ENCODE measurements around the gene RSPO1.

The RSPO1 gene

DNA sequence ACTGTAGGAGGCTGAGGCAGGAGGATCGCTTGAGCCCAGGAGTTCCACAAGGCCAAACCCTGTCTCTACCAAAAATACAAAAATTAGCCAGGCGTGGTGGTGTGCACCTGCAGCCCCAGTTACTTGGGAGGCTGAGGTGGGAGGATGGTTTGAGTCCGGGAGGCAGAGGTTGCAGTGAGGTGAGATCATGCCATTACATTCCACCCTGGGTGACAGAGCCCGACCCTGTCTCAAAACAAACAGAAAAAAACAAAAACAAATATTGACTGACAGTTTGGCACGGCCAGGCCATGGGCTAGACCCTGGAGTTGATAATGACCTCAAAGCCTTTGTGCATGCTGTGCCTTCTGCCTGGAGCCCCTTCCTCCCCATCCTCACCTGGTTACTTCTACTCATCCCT, 19.2 kb upstream of the RSPO1 start:
- Histone ChIP-seq H3K9me3 (ENCODE audit: control insufficient read depth, low read depth, low read length) (no peaks in the 10 kb centered on the region), H3K27ac (ENCODE audit: low read length) (no peak overlapping the region), H3K4me3 (ENCODE audit: low read length) (no peak overlapping the region), H3K27me3 (ENCODE audit: control insufficient read depth, insufficient read depth, low read length) (no peaks in the 10 kb centered on the region), H3K4me1 (ENCODE audit: control insufficient read depth, low read depth, low read length) (no peaks in the 10 kb centered on the region), H3K9ac (ENCODE audit: low read length) (no peak overlapping the region), H3K36me3 (ENCODE audit: control insufficient read depth, low read depth, low read length) (no peaks in the 10 kb centered on the region)

DNA sequence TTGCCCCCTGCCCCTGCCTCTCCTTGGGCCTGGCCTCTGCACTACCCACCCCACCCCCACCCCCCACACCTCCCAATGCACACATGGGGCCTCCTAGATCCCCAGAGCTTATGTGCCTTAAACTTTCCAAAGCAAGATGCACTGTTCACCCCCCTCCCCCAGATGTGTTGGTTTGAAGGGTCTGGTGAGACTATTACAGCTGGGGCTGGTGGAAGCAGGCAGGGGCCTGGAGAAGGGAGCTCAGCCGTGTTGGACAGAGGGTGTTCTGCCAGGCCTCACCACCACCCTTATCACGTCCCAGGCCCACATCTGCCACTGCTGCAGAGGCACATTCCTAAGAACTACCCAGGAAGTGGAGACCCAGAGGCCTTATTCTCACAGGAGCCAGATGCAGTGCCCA, 18.3 kb upstream of the RSPO1 start:
- Histone ChIP-seq H3K4me3 (ENCODE audit: low read length) (no peak overlapping the region), H3K9ac (ENCODE audit: low read length) (no peak overlapping the region), H3K4me1 (ENCODE audit: control insufficient read depth, low read depth, low read length) (no peaks in the 10 kb centered on the region), H3K27me3 (ENCODE audit: control insufficient read depth, insufficient read depth, low read length) (no peaks in the 10 kb centered on the region), H3K9me3 (ENCODE audit: control insufficient read depth, low read depth, low read length) (no peaks in the 10 kb centered on the region), H3K27ac (ENCODE audit: low read length) (no peak overlapping the region), H3K36me3 (ENCODE audit: control insufficient read depth, low read depth, low read length) (no peaks in the 10 kb centered on the region)

DNA sequence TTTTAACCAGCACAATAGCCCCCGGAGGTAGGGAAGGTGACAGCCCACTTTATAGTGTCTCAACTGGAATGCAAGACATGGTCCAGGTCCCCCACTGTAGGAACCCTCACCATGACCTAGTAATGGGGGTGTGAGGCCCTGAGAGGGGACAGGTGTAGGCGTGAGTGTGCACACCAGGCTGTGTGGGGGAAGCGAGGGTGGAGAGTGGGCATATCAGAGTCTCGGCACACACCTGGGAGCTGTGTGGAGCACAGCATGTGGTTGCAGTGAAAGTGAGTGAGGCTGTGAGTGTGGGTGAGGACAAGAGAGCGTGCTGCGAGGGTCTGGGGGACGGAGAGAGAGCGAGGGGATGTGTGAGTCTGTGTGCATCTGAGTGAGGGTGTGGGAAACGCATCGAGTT, 17.1 kb upstream of the RSPO1 start:
- Histone ChIP-seq H3K27me3 (ENCODE audit: control insufficient read depth, insufficient read depth, low read length) (no peaks in the 10 kb centered on the region), H3K9me3 (ENCODE audit: control insufficient read depth, low read depth, low read length) (no peaks in the 10 kb centered on the region), H3K4me1 (ENCODE audit: control insufficient read depth, low read depth, low read length) (no peaks in the 10 kb centered on the region), H3K27ac (ENCODE audit: low read length) (no peak overlapping the region), H3K36me3 (ENCODE audit: control insufficient read depth, low read depth, low read length) (no peaks in the 10 kb centered on the region), H3K4me3 (ENCODE audit: low read length) (no peak overlapping the region), H3K9ac (ENCODE audit: low read length) (no peak overlapping the region)

DNA sequence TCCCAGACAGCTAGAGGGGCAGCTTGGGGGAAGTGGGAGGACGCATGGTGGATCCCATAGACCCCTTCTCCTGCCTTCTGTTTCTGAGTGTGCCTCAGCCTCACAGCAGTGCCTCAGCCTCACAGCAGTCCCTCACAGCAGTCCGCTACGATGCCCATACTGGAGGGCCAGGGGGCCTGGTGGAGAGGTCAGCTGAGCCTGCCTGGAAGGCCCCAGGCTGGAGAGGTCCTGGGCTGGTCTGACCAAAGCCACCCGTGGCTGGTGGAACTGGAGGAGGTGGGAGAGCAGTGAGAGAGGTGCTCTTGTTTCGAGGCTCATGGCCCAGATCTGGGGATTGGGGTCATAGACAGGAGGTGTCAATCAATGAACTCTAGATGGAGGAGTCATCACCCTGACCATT, 16.0 kb upstream of the RSPO1 start:
- Histone ChIP-seq H3K36me3 (ENCODE audit: control insufficient read depth, low read depth, low read length) (no peaks in the 10 kb centered on the region), H3K27ac (ENCODE audit: low read length) (no peak overlapping the region), H3K9ac (ENCODE audit: low read length) (no peak overlapping the region), H3K4me1 (ENCODE audit: control insufficient read depth, low read depth, low read length) (no peaks in the 10 kb centered on the region), H3K4me3 (ENCODE audit: low read length) (no peak overlapping the region), H3K27me3 (ENCODE audit: control insufficient read depth, insufficient read depth, low read length) (no peaks in the 10 kb centered on the region), H3K9me3 (ENCODE audit: control insufficient read depth, low read depth, low read length) (no peaks in the 10 kb centered on the region)

DNA sequence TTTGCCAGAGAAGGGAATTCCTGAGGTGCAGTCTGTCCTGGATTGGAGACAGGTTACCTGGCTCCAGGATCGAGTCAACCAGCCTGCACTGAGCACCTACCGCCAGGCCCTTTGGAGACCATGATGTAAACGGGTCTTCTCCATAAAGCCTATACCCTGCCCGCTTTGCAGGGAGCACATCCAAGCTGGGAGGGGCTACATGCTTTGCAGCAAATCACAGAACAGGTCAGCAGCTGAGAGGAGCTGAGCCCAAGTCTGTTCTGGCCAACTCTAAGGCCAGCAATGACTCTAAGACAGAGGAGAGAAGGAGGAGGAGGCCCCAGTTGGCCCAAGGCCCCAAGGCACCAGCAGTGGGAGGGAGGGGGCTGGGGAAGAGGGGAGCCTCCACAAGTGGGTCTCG, 15.5 kb upstream of the RSPO1 start:
- Histone ChIP-seq H3K36me3 (ENCODE audit: control insufficient read depth, low read depth, low read length) (no peaks in the 10 kb centered on the region), H3K4me1 (ENCODE audit: control insufficient read depth, low read depth, low read length) (no peaks in the 10 kb centered on the region)

DNA sequence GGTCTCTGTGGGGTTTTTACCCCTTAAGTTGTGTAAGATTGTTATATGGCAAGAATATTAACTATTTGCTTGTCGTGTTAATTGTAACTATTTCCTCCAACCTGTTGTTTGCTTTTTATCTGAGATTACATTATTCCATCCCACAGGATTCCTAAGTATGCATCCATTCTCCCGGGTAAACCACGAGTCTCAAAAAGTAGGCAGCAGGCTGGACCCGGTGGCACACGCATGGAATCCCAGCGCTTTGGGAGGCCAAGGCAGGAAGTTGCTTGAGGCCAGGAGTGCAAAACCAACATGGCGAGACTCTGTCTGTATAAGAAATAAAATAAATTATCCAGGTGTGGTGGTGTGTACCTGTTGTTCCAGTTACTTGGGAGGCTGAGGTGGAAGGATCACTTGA, 12.6 kb upstream of the RSPO1 start:
- no peak overlapping the region for H3K4me3 ChIP-seq (ENCODE audit: low read length)
- no peaks in the 10 kb centered on the region for H3K36me3 ChIP-seq (ENCODE audit: control insufficient read depth, low read depth, low read length)
- no peak overlapping the region for H3K27ac ChIP-seq (ENCODE audit: low read length)
- H3K4me1 ChIP-seq (ENCODE audit: control insufficient read depth, low read depth, low read length) = no peaks in the 10 kb centered on the region
- peaks cover 20% of the 10 kb centered on the region for H3K27me3 ChIP-seq (ENCODE audit: control insufficient read depth, insufficient read depth, low read length)
- H3K9ac ChIP-seq (ENCODE audit: low read length) = no peak overlapping the region
- H3K9me3 ChIP-seq (ENCODE audit: control insufficient read depth, low read depth, low read length) = no peaks in the 10 kb centered on the region

More for the DNA sequence above, 15.5 kb upstream of the RSPO1 start:
- no peak overlapping the region for H3K27ac ChIP-seq (ENCODE audit: low read length)
- no peak overlapping the region for H3K9ac ChIP-seq (ENCODE audit: low read length)
- H3K27me3 ChIP-seq (ENCODE audit: control insufficient read depth, insufficient read depth, low read length) = no peaks in the 10 kb centered on the region
- H3K4me3 ChIP-seq (ENCODE audit: low read length) = no peak overlapping the region
- no peaks in the 10 kb centered on the region for H3K9me3 ChIP-seq (ENCODE audit: control insufficient read depth, low read depth, low read length)

DNA sequence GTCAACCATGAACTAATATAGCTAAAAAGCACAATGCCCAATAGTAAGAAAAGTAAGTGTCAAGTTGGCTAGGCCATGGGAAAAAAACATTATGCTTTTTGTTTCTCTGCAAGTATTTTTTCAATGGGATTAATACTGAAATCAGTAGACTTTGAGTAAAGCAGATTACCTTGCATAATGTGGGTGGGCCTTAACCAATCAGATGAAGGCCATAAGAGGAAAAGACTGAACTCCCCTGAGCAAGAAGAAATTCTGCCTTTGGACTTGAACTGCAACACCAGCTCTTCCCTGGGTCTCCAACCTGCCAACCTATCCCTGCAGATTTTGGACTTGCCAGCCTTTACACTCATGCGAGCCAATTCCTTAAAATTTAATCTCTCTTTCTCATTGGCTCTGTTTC, 6.4 kb upstream of the RSPO1 start:
- no peak overlapping the region for H3K4me3 ChIP-seq (ENCODE audit: low read length)
- no peaks in the 10 kb centered on the region for H3K36me3 ChIP-seq (ENCODE audit: control insufficient read depth, low read depth, low read length)
- no peak overlapping the region for H3K27ac ChIP-seq (ENCODE audit: low read length)
- H3K4me1 ChIP-seq (ENCODE audit: control insufficient read depth, low read depth, low read length) = no peaks in the 10 kb centered on the region
- no peak overlapping the region for H3K9ac ChIP-seq (ENCODE audit: low read length)
- no peaks in the 10 kb centered on the region for H3K9me3 ChIP-seq (ENCODE audit: control insufficient read depth, low read depth, low read length)
- H3K27me3 ChIP-seq (ENCODE audit: control insufficient read depth, insufficient read depth, low read length) = peaks cover 78% of the 10 kb centered on the region

DNA sequence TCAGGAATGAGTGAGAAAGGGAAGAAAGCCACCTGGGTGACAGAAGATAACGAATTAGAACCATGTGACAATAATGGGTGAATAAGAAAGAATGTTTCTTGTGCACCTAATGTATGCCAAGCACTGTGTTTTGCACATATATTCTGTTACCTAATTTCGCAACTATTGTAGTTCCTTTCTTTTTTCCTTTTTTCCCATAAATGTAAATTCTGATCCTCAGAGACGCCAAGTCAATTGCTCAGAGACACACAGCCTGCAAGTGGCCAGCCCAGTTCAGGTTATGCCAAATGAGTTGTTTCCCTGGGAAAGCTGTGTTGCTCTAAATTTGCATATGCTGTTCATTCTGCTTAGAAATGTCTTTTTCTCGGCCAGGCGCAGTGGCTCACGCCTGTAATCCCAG, 1.7 kb upstream of the RSPO1 start:
- Histone ChIP-seq H3K27ac (ENCODE audit: low read length) (no peak overlapping the region), H3K9me3 (ENCODE audit: control insufficient read depth, low read depth, low read length) (no peaks in the 10 kb centered on the region), H3K9ac (ENCODE audit: low read length) (no peak overlapping the region), H3K4me3 (ENCODE audit: low read length) (no peak overlapping the region), H3K27me3 (ENCODE audit: control insufficient read depth, insufficient read depth, low read length) (peaks cover 96% of the 10 kb centered on the region), H3K36me3 (ENCODE audit: control insufficient read depth, low read depth, low read length) (no peaks in the 10 kb centered on the region), H3K4me1 (ENCODE audit: control insufficient read depth, low read depth, low read length) (no peaks in the 10 kb centered on the region)

DNA sequence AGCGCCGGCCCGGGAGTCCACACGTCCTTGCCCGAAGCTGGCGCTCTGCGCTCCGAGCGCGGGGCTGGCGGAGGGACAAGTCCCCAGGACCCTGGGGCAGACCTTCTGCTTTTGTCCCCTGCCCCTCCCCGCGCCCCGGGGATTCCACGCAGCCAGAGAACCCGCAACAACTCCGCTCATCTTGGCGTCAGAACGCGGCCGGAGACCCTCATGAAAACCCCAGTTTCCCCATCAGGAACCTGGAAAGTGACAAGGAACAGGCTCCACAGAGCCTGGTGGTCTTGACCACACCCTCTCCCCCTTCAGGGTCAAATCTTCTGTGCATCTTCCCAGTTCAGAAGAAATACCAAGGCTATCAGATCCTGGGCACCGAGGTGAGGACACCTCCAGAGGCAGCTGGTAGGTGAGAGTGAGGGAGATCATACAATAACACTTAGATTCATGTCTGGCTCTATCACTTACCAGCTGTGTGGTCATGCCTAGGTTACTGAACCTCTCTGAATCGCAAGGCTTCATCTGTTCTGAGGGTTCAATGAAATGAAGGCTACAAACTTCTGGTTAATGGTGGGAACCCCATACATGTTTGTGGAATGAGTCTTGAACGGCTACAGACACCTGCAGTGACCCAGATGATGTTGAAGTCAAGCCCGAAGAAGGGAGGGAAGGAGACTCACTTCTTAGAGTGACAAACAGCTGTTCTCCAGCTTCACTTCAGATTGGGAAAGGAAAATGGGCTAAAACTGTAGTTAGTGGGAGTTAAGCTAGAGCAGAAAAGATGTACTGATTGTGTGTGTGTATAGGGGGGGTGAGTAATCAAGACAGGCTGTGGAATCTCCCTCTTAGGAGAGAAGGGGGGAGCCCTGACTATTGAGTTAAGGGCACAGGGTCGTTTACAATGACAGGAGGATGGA, 555 bp upstream of the RSPO1 start:
- Histone ChIP-seq H3K4me1 (ENCODE audit: control insufficient read depth, low read depth, low read length) (no peaks in the 10 kb centered on the region), H3K4me3 (ENCODE audit: low read length) (peak overlapping the region; percentile 43), H3K27me3 (ENCODE audit: control insufficient read depth, insufficient read depth, low read length) (peaks cover 99% of the 10 kb centered on the region), H3K36me3 (ENCODE audit: control insufficient read depth, low read depth, low read length) (no peaks in the 10 kb centered on the region), H3K27ac (ENCODE audit: low read length) (no peak overlapping the region), H3K9me3 (ENCODE audit: control insufficient read depth, low read depth, low read length) (no peaks in the 10 kb centered on the region), H3K9ac (ENCODE audit: low read length) (no peak overlapping the region)

DNA sequence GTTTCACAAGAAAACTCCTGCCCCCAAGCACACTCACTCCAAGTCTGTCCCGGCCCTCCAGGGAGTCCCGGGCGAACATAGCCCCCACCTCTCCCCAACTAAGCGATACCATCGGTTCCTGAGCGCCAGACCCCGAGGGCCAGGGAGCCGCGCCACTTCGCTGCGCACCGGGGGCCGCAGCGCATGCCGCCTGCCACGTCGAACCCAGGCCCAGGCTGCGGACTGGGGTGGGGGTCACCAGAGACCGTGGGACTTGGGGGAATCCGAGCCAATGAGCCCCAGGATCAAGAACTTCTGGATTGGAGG, 801 bp downstream of the RSPO1 start:
- H3K4me3 ChIP-seq (ENCODE audit: low read length) = peak overlapping the region; percentile 43
- no peaks in the 10 kb centered on the region for H3K9me3 ChIP-seq (ENCODE audit: control insufficient read depth, low read depth, low read length)
- no peaks in the 10 kb centered on the region for H3K36me3 ChIP-seq (ENCODE audit: control insufficient read depth, low read depth, low read length)
- H3K4me1 ChIP-seq (ENCODE audit: control insufficient read depth, low read depth, low read length) = peaks cover 5% of the 10 kb centered on the region
- H3K27ac ChIP-seq (ENCODE audit: low read length) = no peak overlapping the region
- H3K27me3 ChIP-seq (ENCODE audit: control insufficient read depth, insufficient read depth, low read length) = peaks cover 100% of the 10 kb centered on the region
- H3K9ac ChIP-seq (ENCODE audit: low read length) = no peak overlapping the region

DNA sequence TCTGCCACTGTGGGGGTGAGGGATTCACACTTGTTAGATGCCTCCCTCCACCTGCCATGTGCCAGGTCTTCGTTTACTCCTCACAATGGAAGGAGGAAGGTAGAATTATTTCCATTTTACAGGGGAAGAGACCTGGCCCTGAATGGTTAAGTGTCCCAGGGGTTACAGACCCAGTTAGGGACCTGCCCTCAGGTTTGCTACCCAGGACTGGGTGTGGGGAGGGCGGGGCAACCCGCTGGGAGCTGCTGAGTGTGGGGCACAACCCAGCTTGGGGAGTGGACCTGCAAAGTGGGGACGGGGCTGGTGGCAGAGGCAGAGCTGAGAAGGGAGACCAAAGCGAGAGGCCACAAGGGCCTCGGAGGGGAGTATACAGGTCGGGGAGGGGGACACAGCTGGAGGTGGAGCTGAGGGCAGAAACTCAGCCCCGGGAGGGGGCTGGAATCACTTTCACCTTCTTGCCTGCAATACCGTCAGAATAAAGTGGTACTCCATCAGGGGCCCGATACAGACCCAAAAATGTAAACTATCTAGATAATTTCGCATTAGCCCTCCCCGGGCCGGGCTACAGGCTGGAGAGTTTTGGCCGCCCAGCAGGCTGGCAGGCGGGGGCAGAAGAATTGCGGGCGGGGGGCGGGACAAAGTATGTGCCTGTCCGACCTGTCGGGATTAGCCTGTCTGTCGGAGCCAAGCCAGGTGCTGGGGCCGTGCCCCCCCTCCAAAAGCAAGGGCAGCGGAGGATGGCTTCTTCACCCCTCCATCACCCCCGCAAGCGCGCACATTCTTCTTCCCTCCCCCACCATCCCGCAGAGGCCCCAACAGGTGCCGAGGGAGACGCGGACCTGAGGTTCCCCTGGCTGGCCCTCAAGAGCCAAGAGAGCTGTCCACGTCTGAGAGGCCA, 1.4 kb downstream of the RSPO1 start:
- Histone ChIP-seq H3K9me3 (ENCODE audit: control insufficient read depth, low read depth, low read length) (no peaks in the 10 kb centered on the region), H3K9ac (ENCODE audit: low read length) (no peak overlapping the region), H3K4me3 (ENCODE audit: low read length) (peak overlapping the region; percentile 43), H3K36me3 (ENCODE audit: control insufficient read depth, low read depth, low read length) (no peaks in the 10 kb centered on the region), H3K4me1 (ENCODE audit: control insufficient read depth, low read depth, low read length) (peaks cover 5% of the 10 kb centered on the region), H3K27me3 (ENCODE audit: control insufficient read depth, insufficient read depth, low read length) (peaks cover 100% of the 10 kb centered on the region), H3K27ac (ENCODE audit: low read length) (no peak overlapping the region)
